ENCODE results near the gene NFX1.
A peak's percentile ranks its signal among the peaks of the same experiment; 100 is the strongest.

NFX1 gene

GRCh38 chr9:33267151-33267767, 23.1 kb upstream of the NFX1 start:
- no peak for DNase-seq (ENCODE audit: low read depth in 2 of 2)

GRCh38 chr9:33270146-33270545, 20.2 kb upstream of the NFX1 start:
- DNase-seq (ENCODE audit: low read depth in 2 of 2) = no peak

GRCh38 chr9:33272061-33272460, 18.3 kb upstream of the NFX1 start:
- no peak for DNase-seq (ENCODE audit: low read depth in 2 of 2)

- no peak for DNase-seq (ENCODE audit: low read depth in 2 of 2)
Observed at GRCh38 chr9:33273266-33273971, 16.9 kb upstream of the NFX1 start.

GRCh38 chr9:33273972-33274328, 16.4 kb upstream of the NFX1 start:
- DNase-seq (ENCODE audit: low read depth in 2 of 2) = no peak

GRCh38 chr9:33277484-33277883, 12.8 kb upstream of the NFX1 start:
- DNase-seq (ENCODE audit: low read depth in 2 of 2) = no peak

- no peak for DNase-seq (ENCODE audit: low read depth in 2 of 2)
Observed at GRCh38 chr9:33285502-33285901, 4.8 kb upstream of the NFX1 start.

GRCh38 chr9:33287087-33287490, 3.2 kb upstream of the NFX1 start:
- peak in 1 of 2 donors; percentile 31 for DNase-seq (ENCODE audit: low read depth in 2 of 2)

GRCh38 chr9:33288235-33288634, 2.1 kb upstream of the NFX1 start:
- DNase-seq (ENCODE audit: low read depth in 2 of 2) = no peak

GRCh38 chr9:33288828-33289483, 1.4 kb upstream of the NFX1 start:
- no peak for DNase-seq (ENCODE audit: low read depth in 2 of 2)

GRCh38 chr9:33289496-33289895, 820 bp upstream of the NFX1 start:
- peak; percentile 18 to 33 for DNase-seq (ENCODE audit: low read depth in 2 of 2)

- no peak for DNase-seq (ENCODE audit: low read depth in 2 of 2)
Observed at GRCh38 chr9:33289936-33290246, 425 bp upstream of the NFX1 start.

GRCh38 chr9:33291031-33291397, 698 bp downstream of the NFX1 start:
- DNase-seq (ENCODE audit: low read depth in 2 of 2) = no peak

GRCh38 chr9:33291901-33292300, 1.6 kb downstream of the NFX1 start:
- DNase-seq (ENCODE audit: low read depth in 2 of 2) = no peak

- DNase-seq (ENCODE audit: low read depth in 2 of 2) = no peak
Observed at GRCh38 chr9:33293782-33294181, 3.5 kb downstream of the NFX1 start.

- no peak for DNase-seq (ENCODE audit: low read depth in 2 of 2)
Observed at GRCh38 chr9:33294670-33295432, 4.5 kb downstream of the NFX1 start.

GRCh38 chr9:33295571-33295970, 5.3 kb downstream of the NFX1 start:
- DNase-seq (ENCODE audit: low read depth in 2 of 2) = no peak

GRCh38 chr9:33297432-33297831, 7.1 kb downstream of the NFX1 start:
- no peak for DNase-seq (ENCODE audit: low read depth in 2 of 2)

- DNase-seq (ENCODE audit: low read depth in 2 of 2) = no peak
Observed at GRCh38 chr9:33300546-33300945, 10.2 kb downstream of the NFX1 start.

GRCh38 chr9:33304362-33304761, 14.0 kb downstream of the NFX1 start:
- DNase-seq (ENCODE audit: low read depth in 2 of 2) = no peak

- DNase-seq (ENCODE audit: low read depth in 2 of 2) = no peak
Observed at GRCh38 chr9:33306037-33306436, 15.7 kb downstream of the NFX1 start.

- no peak for DNase-seq (ENCODE audit: low read depth in 2 of 2)
Observed at GRCh38 chr9:33307067-33307466, 16.8 kb downstream of the NFX1 start.

- DNase-seq (ENCODE audit: low read depth in 2 of 2) = no peak
Observed at GRCh38 chr9:33309903-33310302, 19.6 kb downstream of the NFX1 start.

Measured in stimulated activated CD4-positive, alpha-beta T cell treated with anti-CD3 and anti-CD28 coated beads, Interleukin-4, amount 100 ng/mL, for 48 hours (primary cell).